Fibroblast of skin of right quadriceps (primary cell): ENCODE results near the gene INSIG1.
A peak's percentile ranks its signal among the peaks of the same experiment; 100 is the strongest.

Experiments used
- DNase-seq: peaks from one replicate; pipeline ENCODE4 v3.0.0-alpha.2; 2013

The INSIG1 gene

GRCh38 chr7:155286686-155287085, 11.0 kb upstream of the INSIG1 start:
- no peak for DNase-seq

GRCh38 chr7:155287284-155287935, 10.3 kb upstream of the INSIG1 start:
- no peak for DNase-seq

- DNase-seq, result no peak
These were observed 9.6 kb upstream of the INSIG1 start for GRCh38 chr7:155288055-155288454.

- DNase-seq, result no peak
These were observed 8.6 kb upstream of the INSIG1 start for GRCh38 chr7:155289107-155289506.

- DNase-seq, result no peak
These were observed 7.7 kb upstream of the INSIG1 start for GRCh38 chr7:155289949-155290501.

- peak; percentile 13 for DNase-seq
These were observed 6.6 kb upstream of the INSIG1 start for GRCh38 chr7:155291045-155291530.

GRCh38 chr7:155291729-155292128, 5.9 kb upstream of the INSIG1 start:
- no peak for DNase-seq

GRCh38 chr7:155292680-155293226, 4.9 kb upstream of the INSIG1 start:
- no peak for DNase-seq

GRCh38 chr7:155293721-155294510, 3.8 kb upstream of the INSIG1 start:
- no peak for DNase-seq

GRCh38 chr7:155294511-155294778, 3.2 kb upstream of the INSIG1 start:
- no peak for DNase-seq

- no peak for DNase-seq
These were observed 2.2 kb upstream of the INSIG1 start for GRCh38 chr7:155295511-155295910.

GRCh38 chr7:155296006-155296787, 1.5 kb upstream of the INSIG1 start:
- DNase-seq, result no peak

GRCh38 chr7:155296788-155297516, 726 bp upstream of the INSIG1 start:
- DNase-seq, result peak; percentile 85

- no peak for DNase-seq
These were observed 683 bp downstream of the INSIG1 start for GRCh38 chr7:155298288-155298833.

- peak; percentile 93 for DNase-seq
These were observed 1.3 kb downstream of the INSIG1 start for GRCh38 chr7:155298834-155299534.

- no peak for DNase-seq
These were observed 2.0 kb downstream of the INSIG1 start for GRCh38 chr7:155299535-155300202.

- no peak for DNase-seq
These were observed 3.2 kb downstream of the INSIG1 start for GRCh38 chr7:155300641-155301452.

GRCh38 chr7:155303039-155303593, 5.4 kb downstream of the INSIG1 start:
- DNase-seq, result no peak

GRCh38 chr7:155303897-155304296, 6.2 kb downstream of the INSIG1 start:
- no peak for DNase-seq
